ENCODE measurements around the gene CLEC10A. TPM values are rescaled to one million over a fixed set of nuclear protein-coding genes. Genes with fewer than 3 reads are reported as not detected.

The CLEC10A gene
- total and polyA plus RNA-seq, 2 experiments from 2014 or later: not detected

- Histone ChIP-seq H3K36me3 (ENCODE audit: low read depth) (no peaks in the 10 kb centered on the region), H3K9ac (no peak overlapping the region), H3K79me2 (ENCODE audit: insufficient read depth) (no peaks in the 10 kb centered on the region), H3K9me2 (ENCODE audit: insufficient read depth) (no peaks in the 10 kb centered on the region), H3F3A (ENCODE audit: insufficient read depth) (peaks cover 7% of the 10 kb centered on the region; the same call in 1 of the 2 replicates), H3K27me3 (replicated peaks; ENCODE audit: insufficient read depth) (peaks cover 15% of the 10 kb centered on the region), H2AFZ (no peak overlapping the region), H3K27ac (no peak overlapping the region), H3K4me3 (no peak overlapping the region), H3K4me1 (ENCODE audit: insufficient read depth) (peaks cover 3% of the 10 kb centered on the region), H4K20me1 (ENCODE audit: insufficient read depth) (no peaks in the 10 kb centered on the region), H3K4me2 (ENCODE audit: unreplicated experiment) (peak overlapping the region; percentile 56), H3K9me3 (ENCODE audit: low read depth) (no peaks in the 10 kb centered on the region)
- in situ Hi-C loops (cut with MboI): no loop called here
- no peak for TF ChIP-seq EZH2phosphoT487 (IDR thresholded peaks at IDR 0.05; ENCODE audit: insufficient read depth, low read depth)
- TF ChIP-seq EZH2 (IDR thresholded peaks at IDR 0.05; ENCODE audit: insufficient read depth, poor library complexity, severe bottlenecking): no peak
- WGBS, 2 experiments (ENCODE audit: low coverage in 1 of 2, low lambda C conversion rate in 2 of 2, missing lambda C conversion rate in 2 of 2): 28 to 37% methylated on average over 5 of the region's 5 CpGs
- peak; percentile 81 for DNase-seq
Measured at GRCh38 chr17:7045492-7046126, 34.4 kb downstream of the CLEC10A start.

- peaks cover 3% of the 10 kb centered on the region for H3K4me1 ChIP-seq (ENCODE audit: insufficient read depth)
- no peaks in the 10 kb centered on the region for H4K20me1 ChIP-seq (ENCODE audit: insufficient read depth)
- H3K27me3 ChIP-seq (replicated peaks; ENCODE audit: insufficient read depth): peaks cover 15% of the 10 kb centered on the region
- peak; percentile 62 for DNase-seq
- no peaks in the 10 kb centered on the region for H3K79me2 ChIP-seq (ENCODE audit: insufficient read depth)
- H3K9me2 ChIP-seq (ENCODE audit: insufficient read depth): no peaks in the 10 kb centered on the region
- H3F3A ChIP-seq (ENCODE audit: insufficient read depth): peaks cover 7% of the 10 kb centered on the region; the same call in 1 of the 2 replicates
- peak within 1 kb of the TSS; percentile 67 for H3K9ac ChIP-seq
- no peak within 1 kb of the TSS for H3K27ac ChIP-seq
- H2AFZ ChIP-seq: peak within 1 kb of the TSS; percentile 85
- in situ Hi-C loops (cut with MboI): no loop called here
- peak within 1 kb of the TSS; percentile 63 for H3K4me3 ChIP-seq
- H3K4me2 ChIP-seq (ENCODE audit: unreplicated experiment): peak within 1 kb of the TSS; percentile 72
- peak; percentile 68 for TF ChIP-seq EZH2 (IDR thresholded peaks at IDR 0.05; ENCODE audit: insufficient read depth, poor library complexity, severe bottlenecking)
- no peak for TF ChIP-seq EZH2phosphoT487 (IDR thresholded peaks at IDR 0.05; ENCODE audit: insufficient read depth, low read depth)
- WGBS, 2 experiments (ENCODE audit: low coverage in 1 of 2, low lambda C conversion rate in 2 of 2, missing lambda C conversion rate in 2 of 2): 7 to 14% methylated on average over 22 to 55 of the region's 58 CpGs
- no peaks in the 10 kb centered on the region for H3K9me3 ChIP-seq (ENCODE audit: low read depth)
- H3K36me3 ChIP-seq (ENCODE audit: low read depth): no peaks in the 10 kb centered on the region
Measured at GRCh38 chr17:7043497-7044198, 36.4 kb downstream of the CLEC10A start, which contains the start of gene SLC16A11. SLC16A11 (minus strand) TSS chr17:7044092; CDS start chr17:7043513, 579 bp downstream.

GRCh38 chr17:7043182-7043496 lies 36.9 kb downstream of the CLEC10A start:
- Histone ChIP-seq H3K9ac (peak overlapping the region; percentile 67), H4K20me1 (ENCODE audit: insufficient read depth) (no peaks in the 10 kb centered on the region), H3K36me3 (ENCODE audit: low read depth) (no peaks in the 10 kb centered on the region), H3K4me2 (ENCODE audit: unreplicated experiment) (peak overlapping the region; percentile 72), H3K4me3 (peak overlapping the region; percentile 63), H3K79me2 (ENCODE audit: insufficient read depth) (no peaks in the 10 kb centered on the region), H3K9me3 (ENCODE audit: low read depth) (no peaks in the 10 kb centered on the region), H3K27ac (no peak overlapping the region), H3F3A (ENCODE audit: insufficient read depth) (peaks cover 7% of the 10 kb centered on the region; the same call in 1 of the 2 replicates), H2AFZ (peak overlapping the region; percentile 85), H3K9me2 (ENCODE audit: insufficient read depth) (no peaks in the 10 kb centered on the region), H3K27me3 (replicated peaks; ENCODE audit: insufficient read depth) (peaks cover 15% of the 10 kb centered on the region), H3K4me1 (ENCODE audit: insufficient read depth) (peaks cover 3% of the 10 kb centered on the region)
- DNase-seq: no peak
- in situ Hi-C loops (cut with MboI): no loop called here
- TF ChIP-seq EZH2 (IDR thresholded peaks at IDR 0.05; ENCODE audit: insufficient read depth, poor library complexity, severe bottlenecking) (peak; percentile 35), EZH2phosphoT487 (IDR thresholded peaks at IDR 0.05; ENCODE audit: insufficient read depth, low read depth) (no peak)
- 3 to 14% methylated on average over 11 to 21 of the region's 21 CpGs for WGBS, 2 experiments (ENCODE audit: low coverage in 1 of 2, low lambda C conversion rate in 2 of 2, missing lambda C conversion rate in 2 of 2)

- no peak for DNase-seq
- Histone ChIP-seq H3K9ac (no peak overlapping the region; the same call in 1 of the 2 replicates), H3K27me3 (replicated peaks; ENCODE audit: insufficient read depth) (peaks cover 15% of the 10 kb centered on the region), H3K4me3 (peak overlapping the region; percentile 63; the same call in 1 of the 2 replicates), H3K27ac (no peak overlapping the region), H3K4me2 (ENCODE audit: unreplicated experiment) (peak overlapping the region; percentile 72), H3K9me3 (ENCODE audit: low read depth) (no peaks in the 10 kb centered on the region), H3K9me2 (ENCODE audit: insufficient read depth) (no peaks in the 10 kb centered on the region), H3K79me2 (ENCODE audit: insufficient read depth) (no peaks in the 10 kb centered on the region), H4K20me1 (ENCODE audit: insufficient read depth) (no peaks in the 10 kb centered on the region), H2AFZ (0 out of 2 replicates have a peak overlapping the region, but pooled peaks have one; percentile 85), H3K4me1 (ENCODE audit: insufficient read depth) (peaks cover 3% of the 10 kb centered on the region), H3F3A (ENCODE audit: insufficient read depth) (peaks cover 7% of the 10 kb centered on the region; the same call in 1 of the 2 replicates), H3K36me3 (ENCODE audit: low read depth) (no peaks in the 10 kb centered on the region)
- in situ Hi-C loops (cut with MboI): no loop called here
- TF ChIP-seq EZH2 (IDR thresholded peaks at IDR 0.05; ENCODE audit: insufficient read depth, poor library complexity, severe bottlenecking) (no peak), EZH2phosphoT487 (IDR thresholded peaks at IDR 0.05; ENCODE audit: insufficient read depth, low read depth) (no peak)
- 39% methylated on average over 37 to 53 of the region's 53 CpGs for WGBS, 2 experiments (ENCODE audit: low coverage in 1 of 2, low lambda C conversion rate in 2 of 2, missing lambda C conversion rate in 2 of 2)
Measured at GRCh38 chr17:7042501-7043181, 37.4 kb downstream of the CLEC10A start.

Data from GM23248 (cell line).